DOHH2 (cell line): ENCODE results near the gene NINJ2.

ENCODE experiments used
- H3F3A ChIP-seq: fragments of 200-600 bp; sonication (generic), shearing (Covaris generic); 2 replicates; pipeline ENCODE4 v1.6.0; 2016; ENCODE audit warnings: antibody characterized with exemption, mild to moderate bottlenecking; ENCODE audit not compliant: control insufficient read depth, insufficient read depth
- H3K27ac ChIP-seq: fragments of 200-600 bp; sonication (generic); 2 replicates; pipeline ENCODE4 v1.5.1; 2014; ENCODE audit warnings: low read depth, mild to moderate bottlenecking, low read length, moderate library complexity
- H3K27me3 ChIP-seq: fragments of 200-600 bp; sonication (generic); 2 replicates; pipeline ENCODE4 v1.6.1; 2014; ENCODE audit warnings: mild to moderate bottlenecking, low read length, mixed read lengths; ENCODE audit not compliant: control insufficient read depth
- H3K36me3 ChIP-seq: fragments of 200-600 bp; sonication (generic); 2 replicates; pipeline ENCODE4 v1.6.1; 2014; ENCODE audit warnings: mild to moderate bottlenecking, low read length, moderate library complexity, mixed read lengths; ENCODE audit not compliant: control insufficient read depth
- H3K4me1 ChIP-seq: fragments of 200-600 bp; sonication (generic); 2 replicates; pipeline ENCODE4 v1.6.1; 2014; ENCODE audit warnings: mild to moderate bottlenecking, low read length, mixed read lengths; ENCODE audit not compliant: control insufficient read depth
- H3K4me2 ChIP-seq: fragments of 200-600 bp; sonication (generic); 2 replicates; pipeline ENCODE4 v1.6.0; 2014; ENCODE audit warnings: mild to moderate bottlenecking, low read length, moderate library complexity
- H3K4me3 ChIP-seq: fragments of 200-600 bp; sonication (generic); 2 replicates; pipeline ENCODE4 v1.5.1; 2014; ENCODE audit warnings: mild to moderate bottlenecking, low read length, mixed read lengths
- H3K79me2 ChIP-seq: fragments of 200-600 bp; sonication (generic); 2 replicates; pipeline ENCODE4 v1.6.1; 2014; ENCODE audit warnings: mild to moderate bottlenecking, low read length, mixed read lengths; ENCODE audit not compliant: control insufficient read depth
- H3K9me2 ChIP-seq: fragments of 200-600 bp; sonication (generic); replicated peaks from 2 replicates; pipeline ENCODE4 v1.6.1; 2014; ENCODE audit warnings: mild to moderate bottlenecking, low read length, mixed read lengths; ENCODE audit not compliant: control insufficient read depth
- H3K9me3 ChIP-seq: fragments of 200-600 bp; sonication (generic); 2 replicates; pipeline ENCODE4 v1.6.1; 2014; ENCODE audit warnings: antibody characterized with exemption, low read length, mixed read lengths; ENCODE audit not compliant: control insufficient read depth, insufficient read depth
- H4K20me1 ChIP-seq: fragments of 200-600 bp; sonication (generic); 2 replicates; pipeline ENCODE4 v1.6.0; 2014; ENCODE audit warnings: low read depth, mild to moderate bottlenecking, antibody characterized with exemption, low read length, moderate library complexity; ENCODE audit not compliant: control insufficient read depth, insufficient read depth
- EZH2phosphoT487 ChIP-seq: fragments of 200-600 bp; sonication (generic); IDR thresholded peaks from 2 replicates; pipeline ENCODE4 v1.6.1; 2017; ENCODE audit warnings: borderline replicate concordance, mild to moderate bottlenecking, antibody characterized with exemption, low read length, moderate library complexity, mixed read lengths
- TF ChIP-seq, protein P1 (sequence below): fragments of 200-600 bp; sonication (generic); IDR thresholded peaks from one replicate; pipeline ENCODE4 v1.5.1; 2014; ENCODE audit warnings: antibody characterized with exemption, mild to moderate bottlenecking, low read depth, low read length; ENCODE audit not compliant: poor library complexity, severe bottlenecking

Gene NINJ2

DNA sequence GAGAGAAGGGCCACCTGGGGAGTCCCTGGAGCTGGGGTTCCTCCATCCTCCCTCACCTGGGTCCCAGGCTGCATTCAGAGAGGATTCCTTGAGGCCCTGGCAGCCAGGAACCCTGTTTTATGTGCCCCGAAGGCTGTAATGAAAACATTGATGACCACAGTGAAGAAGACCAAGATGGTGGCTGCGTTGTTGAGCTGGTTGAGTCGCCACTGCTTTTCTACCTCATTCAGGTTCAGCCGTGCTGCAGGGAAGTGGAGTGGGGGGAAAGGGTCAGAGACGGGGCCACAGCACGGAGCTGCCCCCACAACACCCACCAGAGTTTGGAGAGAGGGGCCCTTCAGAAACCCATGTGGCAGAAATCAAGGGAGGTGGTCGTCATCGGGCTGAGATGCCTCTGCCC, 98.1 kb downstream of the NINJ2 start:
- no peaks in the 10 kb centered on the region for H4K20me1 ChIP-seq
- no peaks in the 10 kb centered on the region for H3F3A ChIP-seq
- no peak overlapping the region for H3K27ac ChIP-seq
- no peaks in the 10 kb centered on the region for H3K9me3 ChIP-seq
- peaks cover 17% of the 10 kb centered on the region for H3K4me1 ChIP-seq
- H3K9me2 ChIP-seq, result no peaks in the 10 kb centered on the region
- no peak overlapping the region for H3K4me2 ChIP-seq
- no peak for TF ChIP-seq EZH2phosphoT487
- TF ChIP-seq, protein P1, sequence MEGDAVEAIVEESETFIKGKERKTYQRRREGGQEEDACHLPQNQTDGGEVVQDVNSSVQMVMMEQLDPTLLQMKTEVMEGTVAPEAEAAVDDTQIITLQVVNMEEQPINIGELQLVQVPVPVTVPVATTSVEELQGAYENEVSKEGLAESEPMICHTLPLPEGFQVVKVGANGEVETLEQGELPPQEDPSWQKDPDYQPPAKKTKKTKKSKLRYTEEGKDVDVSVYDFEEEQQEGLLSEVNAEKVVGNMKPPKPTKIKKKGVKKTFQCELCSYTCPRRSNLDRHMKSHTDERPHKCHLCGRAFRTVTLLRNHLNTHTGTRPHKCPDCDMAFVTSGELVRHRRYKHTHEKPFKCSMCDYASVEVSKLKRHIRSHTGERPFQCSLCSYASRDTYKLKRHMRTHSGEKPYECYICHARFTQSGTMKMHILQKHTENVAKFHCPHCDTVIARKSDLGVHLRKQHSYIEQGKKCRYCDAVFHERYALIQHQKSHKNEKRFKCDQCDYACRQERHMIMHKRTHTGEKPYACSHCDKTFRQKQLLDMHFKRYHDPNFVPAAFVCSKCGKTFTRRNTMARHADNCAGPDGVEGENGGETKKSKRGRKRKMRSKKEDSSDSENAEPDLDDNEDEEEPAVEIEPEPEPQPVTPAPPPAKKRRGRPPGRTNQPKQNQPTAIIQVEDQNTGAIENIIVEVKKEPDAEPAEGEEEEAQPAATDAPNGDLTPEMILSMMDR, result no peak
- H3K36me3 ChIP-seq, result no peaks in the 10 kb centered on the region
- H3K27me3 ChIP-seq, result no peaks in the 10 kb centered on the region
- no peak overlapping the region for H3K4me3 ChIP-seq
- no peaks in the 10 kb centered on the region for H3K79me2 ChIP-seq

DNA sequence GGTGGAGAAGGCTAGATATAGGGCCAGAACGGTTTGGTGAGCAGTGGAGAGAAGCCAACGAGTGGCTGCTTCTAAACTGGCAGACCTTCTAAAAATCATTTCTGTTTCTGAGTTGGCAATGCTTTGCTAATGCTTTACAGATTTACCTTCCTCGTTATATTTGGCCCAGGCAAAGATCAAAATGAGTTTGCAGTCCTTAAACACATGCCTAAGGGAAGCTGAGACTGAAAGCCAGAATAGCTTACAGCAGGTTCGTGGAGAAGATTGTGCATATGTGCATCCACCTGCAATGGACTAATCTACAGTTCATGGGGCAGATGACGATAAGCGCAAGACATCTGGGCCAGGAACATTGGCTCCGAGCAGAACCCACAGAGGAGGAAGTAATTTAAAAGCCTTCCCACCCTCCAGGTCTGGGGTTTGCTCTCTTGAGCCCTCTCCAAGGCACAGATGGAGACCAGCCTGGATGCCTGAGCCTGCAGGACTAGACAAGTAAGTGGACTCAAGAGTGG, 99.4 kb downstream of the NINJ2 start:
- no peaks in the 10 kb centered on the region for H3F3A ChIP-seq
- H3K36me3 ChIP-seq, result no peaks in the 10 kb centered on the region
- no peaks in the 10 kb centered on the region for H3K79me2 ChIP-seq
- H3K9me3 ChIP-seq, result no peaks in the 10 kb centered on the region
- H4K20me1 ChIP-seq, result no peaks in the 10 kb centered on the region
- H3K4me1 ChIP-seq, result peaks cover 11% of the 10 kb centered on the region
- no peak overlapping the region for H3K4me3 ChIP-seq
- H3K9me2 ChIP-seq, result no peaks in the 10 kb centered on the region
- H3K4me2 ChIP-seq, result no peak overlapping the region
- no peak for TF ChIP-seq EZH2phosphoT487
- TF ChIP-seq, protein P1, result no peak
- H3K27ac ChIP-seq, result no peak overlapping the region
- no peaks in the 10 kb centered on the region for H3K27me3 ChIP-seq

DNA sequence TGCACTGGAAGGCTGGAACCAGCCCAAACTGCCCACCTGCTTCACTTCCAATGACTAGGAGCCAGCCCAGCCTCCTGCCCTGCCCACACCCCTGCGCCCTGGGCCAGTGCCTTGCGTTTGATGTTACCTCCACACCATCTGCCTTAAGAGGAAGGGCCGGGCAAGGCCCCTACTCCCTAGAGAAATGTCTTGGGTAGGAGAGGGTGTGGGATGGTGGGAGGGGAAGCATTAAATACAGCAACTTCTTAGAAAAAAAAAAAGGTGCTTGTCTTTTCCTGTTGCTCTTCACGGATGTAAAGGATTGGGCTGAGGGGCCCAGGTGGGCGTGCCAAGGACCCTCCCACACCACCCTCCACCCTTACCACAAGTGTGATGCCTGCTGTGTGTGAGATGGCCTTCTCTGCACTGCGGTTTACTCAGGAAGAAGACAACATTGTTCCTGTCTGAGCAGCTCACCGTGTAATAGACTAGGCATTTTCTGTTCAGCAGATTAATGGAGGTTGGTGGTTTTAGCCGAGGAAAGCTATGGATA, 99.9 kb downstream of the NINJ2 start:
- Histone ChIP-seq H3K4me2 (no peak overlapping the region), H3K4me3 (no peak overlapping the region), H4K20me1 (no peaks in the 10 kb centered on the region), H3K27me3 (no peaks in the 10 kb centered on the region), H3K79me2 (no peaks in the 10 kb centered on the region), H3F3A (no peaks in the 10 kb centered on the region), H3K9me3 (no peaks in the 10 kb centered on the region), H3K36me3 (no peaks in the 10 kb centered on the region), H3K27ac (no peak overlapping the region), H3K4me1 (peaks cover 11% of the 10 kb centered on the region), H3K9me2 (no peaks in the 10 kb centered on the region)
- TF ChIP-seq, protein P1, result no peak
- TF ChIP-seq EZH2phosphoT487, result no peak
